NB4 (cell line): ENCODE data around the gene TNFSF8.

Source experiments
- DNase-seq: peaks from one replicate; pipeline ENCODE4 v3.0.0; 2010; ENCODE audit warnings: low read depth
- H3K4me3 ChIP-seq: one replicate; pipeline ENCODE4 v1.5.1; 2011; ENCODE audit warnings: mild to moderate bottlenecking, low read depth, low read length, moderate library complexity
- MYC ChIP-seq: IDR thresholded peaks from 2 replicates; pipeline ENCODE4 v1.6.1; 2011; ENCODE audit warnings: low read depth, low read length
- POLR2A ChIP-seq: IDR thresholded peaks from 2 replicates; pipeline ENCODE4 v1.6.1; 2011; ENCODE audit warnings: mild to moderate bottlenecking; ENCODE audit not compliant: insufficient read length; ENCODE audit errors: extremely low read depth
- TF ChIP-seq, protein P1 (sequence below): IDR thresholded peaks from one replicate; pipeline ENCODE4 v1.5.1; 2012; ENCODE audit warnings: low read depth, low read length
- TF ChIP-seq, protein P2 (sequence below): IDR thresholded peaks from 2 replicates; pipeline ENCODE4 v1.6.1; 2011; ENCODE audit warnings: low read depth, low read length

The TNFSF8 gene, protein sequence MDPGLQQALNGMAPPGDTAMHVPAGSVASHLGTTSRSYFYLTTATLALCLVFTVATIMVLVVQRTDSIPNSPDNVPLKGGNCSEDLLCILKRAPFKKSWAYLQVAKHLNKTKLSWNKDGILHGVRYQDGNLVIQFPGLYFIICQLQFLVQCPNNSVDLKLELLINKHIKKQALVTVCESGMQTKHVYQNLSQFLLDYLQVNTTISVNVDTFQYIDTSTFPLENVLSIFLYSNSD

DNA sequence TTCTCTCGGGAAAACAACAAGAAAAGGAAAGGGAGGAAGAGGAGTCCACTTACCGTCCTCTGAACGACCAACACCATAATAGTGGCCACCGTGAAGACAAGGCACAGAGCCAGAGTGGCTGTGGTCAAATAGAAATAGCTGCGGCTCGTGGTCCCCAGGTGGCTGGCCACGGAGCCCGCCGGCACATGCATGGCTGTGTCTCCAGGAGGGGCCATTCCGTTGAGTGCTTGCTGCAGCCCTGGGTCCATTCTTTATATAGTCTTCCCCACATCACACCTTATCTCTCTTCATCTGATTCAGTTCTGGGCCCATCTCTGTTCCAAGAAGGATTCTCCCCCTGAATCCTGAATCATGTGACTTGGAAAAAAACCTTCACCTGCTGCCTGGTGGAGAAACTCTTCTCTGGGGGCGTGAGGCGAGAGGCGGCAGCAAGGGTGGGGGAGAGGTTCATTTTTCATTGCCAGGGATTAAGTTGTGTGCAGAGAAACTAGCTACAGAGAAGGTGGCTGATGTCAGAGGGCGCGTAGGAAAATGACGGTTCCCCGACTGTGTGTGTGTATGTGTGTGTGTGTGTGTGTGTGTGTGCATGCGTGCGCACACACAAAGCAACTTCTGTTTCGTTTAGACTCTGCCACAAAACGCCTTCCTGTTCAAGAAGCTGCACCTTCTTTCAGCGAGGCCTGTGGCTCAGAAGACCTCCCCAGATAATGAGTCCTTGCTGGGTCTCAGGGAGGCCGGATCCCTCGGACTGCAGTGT is at the start of gene TNFSF8:
TNFSF8 (minus strand) TSS at position 536 of the 757 bp plus-strand sequence; CDS start at position 248, 288 bp downstream.
- DNase-seq, result no peak
- no peak for TF ChIP-seq MYC
- TF ChIP-seq, protein P1, sequence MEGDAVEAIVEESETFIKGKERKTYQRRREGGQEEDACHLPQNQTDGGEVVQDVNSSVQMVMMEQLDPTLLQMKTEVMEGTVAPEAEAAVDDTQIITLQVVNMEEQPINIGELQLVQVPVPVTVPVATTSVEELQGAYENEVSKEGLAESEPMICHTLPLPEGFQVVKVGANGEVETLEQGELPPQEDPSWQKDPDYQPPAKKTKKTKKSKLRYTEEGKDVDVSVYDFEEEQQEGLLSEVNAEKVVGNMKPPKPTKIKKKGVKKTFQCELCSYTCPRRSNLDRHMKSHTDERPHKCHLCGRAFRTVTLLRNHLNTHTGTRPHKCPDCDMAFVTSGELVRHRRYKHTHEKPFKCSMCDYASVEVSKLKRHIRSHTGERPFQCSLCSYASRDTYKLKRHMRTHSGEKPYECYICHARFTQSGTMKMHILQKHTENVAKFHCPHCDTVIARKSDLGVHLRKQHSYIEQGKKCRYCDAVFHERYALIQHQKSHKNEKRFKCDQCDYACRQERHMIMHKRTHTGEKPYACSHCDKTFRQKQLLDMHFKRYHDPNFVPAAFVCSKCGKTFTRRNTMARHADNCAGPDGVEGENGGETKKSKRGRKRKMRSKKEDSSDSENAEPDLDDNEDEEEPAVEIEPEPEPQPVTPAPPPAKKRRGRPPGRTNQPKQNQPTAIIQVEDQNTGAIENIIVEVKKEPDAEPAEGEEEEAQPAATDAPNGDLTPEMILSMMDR, result no peak
- no peak within 1 kb of the TSS for H3K4me3 ChIP-seq

- no peak for DNase-seq
- H3K4me3 ChIP-seq, result no peak overlapping the region
- TF ChIP-seq, protein P1, result no peak
- TF ChIP-seq POLR2A (no peak), MYC (no peak)
- TF ChIP-seq, protein P2, sequence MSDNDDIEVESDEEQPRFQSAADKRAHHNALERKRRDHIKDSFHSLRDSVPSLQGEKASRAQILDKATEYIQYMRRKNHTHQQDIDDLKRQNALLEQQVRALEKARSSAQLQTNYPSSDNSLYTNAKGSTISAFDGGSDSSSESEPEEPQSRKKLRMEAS, result no peak
Measured at GRCh38 chr9:114973216-114973615, 42.8 kb upstream of the TNFSF8 start.

- TF ChIP-seq, protein P1, result no peak
- TF ChIP-seq, protein P2, result no peak
- no peak for TF ChIP-seq POLR2A
- TF ChIP-seq MYC, result no peak
- H3K4me3 ChIP-seq, result no peak overlapping the region
- no peak for DNase-seq
Measured at GRCh38 chr9:114972510-114973136, 42.2 kb upstream of the TNFSF8 start.

GRCh38 chr9:114969269-114969668 is 38.9 kb upstream of the TNFSF8 start:
- H3K4me3 ChIP-seq, result no peak overlapping the region
- no peak for DNase-seq
- TF ChIP-seq, protein P1, result no peak
- TF ChIP-seq, protein P2, result no peak
- TF ChIP-seq POLR2A, result no peak
- no peak for TF ChIP-seq MYC

- peak; percentile 87 for DNase-seq
Measured at GRCh38 chr9:114968671-114969070, 38.3 kb upstream of the TNFSF8 start.

GRCh38 chr9:114965564-114965963 is 35.2 kb upstream of the TNFSF8 start:
- DNase-seq, result no peak
- TF ChIP-seq, protein P2, result no peak
- no peak for TF ChIP-seq POLR2A
- no peak for TF ChIP-seq MYC
- TF ChIP-seq, protein P1, result no peak

More at GRCh38 chr9:114968671-114969070, 38.3 kb upstream of the TNFSF8 start:
- no peak overlapping the region for H3K4me3 ChIP-seq
- no peak for TF ChIP-seq POLR2A
- TF ChIP-seq, protein P2, result no peak

More at GRCh38 chr9:114965564-114965963, 35.2 kb upstream of the TNFSF8 start:
- H3K4me3 ChIP-seq, result no peak overlapping the region
